Small intestine (tissue), 7 donors: ENCODE data around the gene CCT8L2. TPM values are rescaled to one million over a fixed set of nuclear protein-coding genes. Genes with fewer than 3 reads are reported as not detected.
"Not testable (repeated sequence)": the region's sequence is repeated elsewhere in the genome, so short reads cannot be mapped to it uniquely, and the experiment has no call there.

ENCODE experiments used
- DNase-seq, 2 donors: peaks; one replicate each; pipeline versions ENCODE4 v3.0.0 to v3.0.0-alpha.2; 2013
- FAIRE-seq: peaks from 2 replicates; lab custom pipeline; 2012; peaks lifted over from hg19 to GRCh38; lab: Jason Lieb, UNC
- H3K27ac ChIP-seq, 3 donors: one replicate each; pipeline ENCODE4 v1.5.1; 2013; ENCODE audit warnings: low read length in 2 of 3, mild to moderate bottlenecking in 2 of 3, control low read depth in 1 of 3, inconsistent platforms in 1 of 3, low read depth in 1 of 3, moderate library complexity in 1 of 3
- H3K27me3 ChIP-seq, 3 donors: one replicate each; pipeline ENCODE4 v1.6.1; 2013; ENCODE audit warnings: low read length in 3 of 3, inconsistent platforms in 1 of 3; ENCODE audit not compliant: control insufficient read depth in 3 of 3, insufficient read depth in 3 of 3
- H3K36me3 ChIP-seq, 3 donors: one replicate each; pipeline ENCODE4 v1.6.1; 2013; ENCODE audit warnings: low read length in 3 of 3, inconsistent platforms in 1 of 3, low read depth in 1 of 3, mild to moderate bottlenecking in 1 of 3, moderate library complexity in 1 of 3; ENCODE audit not compliant: control insufficient read depth in 3 of 3, insufficient read depth in 2 of 3
- H3K4me1 ChIP-seq, 3 donors: one replicate each; pipeline ENCODE4 v1.6.1; 2013; ENCODE audit warnings: low read length in 2 of 3, inconsistent platforms in 1 of 3, low read depth in 1 of 3, mild to moderate bottlenecking in 1 of 3, moderate library complexity in 1 of 3; ENCODE audit not compliant: control insufficient read depth in 3 of 3, insufficient read depth in 2 of 3
- H3K4me3 ChIP-seq, 3 donors: one replicate each; pipeline ENCODE4 v1.5.1; 2013; ENCODE audit warnings: low read length in 3 of 3, control low read depth in 1 of 3, inconsistent platforms in 1 of 3, low read depth in 1 of 3, mild to moderate bottlenecking in 1 of 3, moderate library complexity in 1 of 3
- H3K9me3 ChIP-seq, 2 donors: one replicate each; pipeline ENCODE4 v1.6.1; 2013; ENCODE audit warnings: low read depth in 1 of 2, low read length in 1 of 2; ENCODE audit not compliant: control insufficient read depth in 2 of 2, insufficient read depth in 1 of 2
- WGBS, 3 donors: extraction: QIAGEN DNeasy Blood & Tissue Kit; methylation state at CpG; one replicate each; pipeline ENCODE4 v1.1.7; 2013; 5-methylcytosine and 5-hydroxymethylcytosine counted together
- polyA plus RNA-seq, 4 donors: library from polyadenylated mRNA; stranded (reverse) in 3 of 4; unstranded in 1 of 4; fragments of 200-250 nt in 3 of 4; fragments of 120-200 nt in 1 of 4; gene quantifications; one replicate each; pipeline versions ENCODE4 v1.2.1 to v1.2.3, GENCODE V29; 2013
- donor health status: healthy with polysubstance abuse.
- donor health status: control.
- donor health status: control.
- donor health status: Bipolar disorder and iron deficiency.
- donor health status: healthy.

The CCT8L2 gene
- polyA plus RNA-seq, 4 donors, result not detected

DNA sequence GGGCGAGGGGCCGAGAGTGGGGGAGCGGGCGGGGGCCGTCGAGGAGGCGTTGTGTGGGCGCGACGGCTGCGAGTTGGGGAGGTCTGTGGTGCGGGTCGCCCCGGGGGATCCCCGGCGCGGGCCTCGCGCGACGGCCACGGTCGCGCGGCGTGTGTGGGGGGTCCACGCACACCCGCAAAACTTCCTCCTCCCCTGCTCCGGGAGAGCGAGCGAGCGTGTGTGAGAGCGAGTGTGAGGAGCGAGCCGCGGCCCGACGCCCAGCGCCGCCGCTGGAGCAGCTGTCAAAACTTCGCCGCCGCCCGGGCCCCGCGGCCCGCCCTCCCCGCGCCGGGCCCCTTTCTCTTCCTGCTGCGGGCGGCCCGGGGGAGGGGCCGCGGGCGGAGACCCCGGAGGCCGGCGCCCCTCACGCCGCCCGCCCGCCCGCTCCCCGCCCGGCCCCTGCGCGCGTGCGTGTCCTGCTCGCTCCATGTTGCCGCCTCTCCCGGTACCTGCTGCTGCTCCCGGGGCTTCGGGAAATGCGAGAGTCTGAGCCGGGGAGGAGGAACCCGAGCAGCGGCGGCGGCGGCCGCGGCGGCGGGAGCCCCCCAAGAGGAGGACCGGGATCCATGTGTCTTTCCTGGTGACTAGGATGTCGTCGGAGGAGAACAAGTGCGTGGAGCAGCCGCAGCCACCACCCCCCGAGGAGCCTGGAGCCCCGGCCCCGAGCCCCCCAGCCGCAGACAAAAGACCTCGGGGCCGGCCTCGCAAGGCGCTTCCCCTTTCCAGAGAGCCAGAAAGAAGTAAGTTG is 9.0 kb upstream of the CCT8L2 start:
- 3 to 26% (median 23%) methylated on average over 37 to 100 of the region's 100 CpGs for WGBS, 3 donors
- FAIRE-seq (no peak), DNase-seq (peak in 1 of 2 donors; percentile 16)
- Histone ChIP-seq H3K36me3 (no peaks in the 10 kb centered on the region), H3K27ac (peak overlapping the region in 1 of 3 donors; percentile 65), H3K27me3 (peaks cover 0 to 10% (median 5%) of the 10 kb centered on the region in 3 donors), H3K9me3 (peaks cover 0 to 2% of the 10 kb centered on the region in 2 donors), H3K4me3 (no peak overlapping the region), H3K4me1 (no peaks in the 10 kb centered on the region)

DNA sequence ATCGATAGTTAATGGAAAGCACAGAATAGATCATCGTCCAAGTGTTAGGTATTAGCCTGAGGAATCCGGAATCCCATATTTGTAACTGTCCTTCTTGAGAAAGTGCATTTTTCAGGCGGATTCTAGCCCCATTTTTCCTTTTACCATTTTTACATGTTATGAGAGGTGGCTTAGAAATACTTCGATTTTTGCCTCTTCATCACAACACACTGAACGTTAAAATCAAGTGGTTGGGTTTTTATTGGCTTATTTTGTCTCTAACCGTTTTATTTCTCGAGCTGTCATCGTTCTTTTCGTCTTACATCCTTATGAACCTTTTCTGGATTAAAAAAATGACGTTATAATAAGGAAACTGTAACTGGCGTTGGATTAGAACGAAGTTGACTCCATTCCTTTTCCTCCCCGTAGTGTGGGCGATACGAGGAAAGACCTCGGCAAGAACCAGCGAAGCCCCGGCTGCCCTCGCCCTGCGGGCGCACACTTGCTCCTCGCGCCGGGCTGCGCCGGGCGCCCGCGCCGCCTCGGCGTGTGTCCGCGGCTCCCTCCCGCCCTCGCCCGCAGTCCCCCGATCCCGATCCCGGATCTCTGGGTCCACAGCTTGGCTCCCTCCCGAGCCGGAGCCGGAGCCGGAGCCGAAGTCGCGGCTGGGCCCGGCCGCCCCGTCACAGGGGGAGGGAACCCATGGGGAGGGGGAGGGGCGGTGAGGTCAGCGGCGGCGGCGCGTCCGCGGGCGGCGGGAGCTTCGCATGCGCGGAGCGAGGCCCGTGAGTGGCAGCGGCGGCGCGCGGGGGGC is 8.2 kb upstream of the CCT8L2 start:
- peak in 1 of 2 donors; percentile 13 for DNase-seq
- 6 to 29% (median 21%) methylated on average over 41 to 71 of the region's 71 CpGs for WGBS, 3 donors

DNA sequence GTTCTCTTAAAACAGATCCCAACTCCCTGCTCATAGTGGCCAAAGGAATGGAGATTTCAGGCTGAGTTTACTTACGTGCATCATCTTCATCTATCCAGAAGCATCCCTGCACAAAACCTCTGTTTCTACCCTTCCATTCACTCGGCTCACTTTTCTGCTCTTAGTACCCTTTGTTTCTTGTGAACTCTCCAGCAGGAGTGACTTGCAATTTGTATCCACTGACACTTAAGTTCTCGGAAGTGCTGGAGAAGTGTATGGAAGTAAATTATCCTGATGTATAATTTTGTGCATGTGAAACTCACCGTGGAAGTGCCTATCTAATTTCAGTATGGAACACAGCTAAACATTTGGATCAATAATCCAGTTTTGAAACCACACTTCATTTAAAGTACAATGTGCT is 7.0 kb upstream of the CCT8L2 start:
- H3K27ac ChIP-seq, H3K9me3 ChIP-seq, FAIRE-seq, H3K4me3 ChIP-seq, H3K36me3 ChIP-seq, DNase-seq, H3K27me3 ChIP-seq, H3K4me1 ChIP-seq: not testable (repeated sequence)
- WGBS, 3 donors, result 36 to 45% (median 39%) methylated on average over 4 of the region's 4 CpGs

More for the DNA sequence above, 8.2 kb upstream of the CCT8L2 start:
- H3K27me3 ChIP-seq, H3K36me3 ChIP-seq, FAIRE-seq, H3K27ac ChIP-seq, H3K9me3 ChIP-seq, H3K4me1 ChIP-seq, H3K4me3 ChIP-seq: not testable (repeated sequence)

DNA sequence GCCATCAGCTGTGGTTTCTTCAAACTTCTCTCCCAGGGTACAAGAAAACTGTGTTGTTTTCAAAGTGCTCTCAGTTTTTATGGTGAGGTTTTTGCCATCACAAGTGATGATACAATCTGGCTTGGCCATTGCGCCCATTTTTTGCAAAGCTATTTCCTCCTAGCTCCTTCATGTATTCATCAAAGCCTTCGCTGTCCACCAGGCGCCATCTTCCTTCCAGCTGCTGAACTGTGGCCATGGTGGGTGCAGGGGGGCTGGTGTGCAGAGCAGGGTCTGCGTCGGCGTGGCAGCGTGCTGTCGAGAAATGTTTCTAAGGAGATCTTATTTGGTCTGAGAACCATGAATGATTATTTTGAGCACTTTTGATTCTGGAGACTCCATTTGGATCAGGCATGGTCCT is 2.6 kb upstream of the CCT8L2 start:
- H3K36me3 ChIP-seq, DNase-seq, H3K4me3 ChIP-seq, FAIRE-seq, H3K9me3 ChIP-seq, H3K27ac ChIP-seq, H3K4me1 ChIP-seq, H3K27me3 ChIP-seq: not testable (repeated sequence)
- WGBS, 3 donors, result 77 to 93% (median 83%) methylated on average over 8 of the region's 8 CpGs

DNA sequence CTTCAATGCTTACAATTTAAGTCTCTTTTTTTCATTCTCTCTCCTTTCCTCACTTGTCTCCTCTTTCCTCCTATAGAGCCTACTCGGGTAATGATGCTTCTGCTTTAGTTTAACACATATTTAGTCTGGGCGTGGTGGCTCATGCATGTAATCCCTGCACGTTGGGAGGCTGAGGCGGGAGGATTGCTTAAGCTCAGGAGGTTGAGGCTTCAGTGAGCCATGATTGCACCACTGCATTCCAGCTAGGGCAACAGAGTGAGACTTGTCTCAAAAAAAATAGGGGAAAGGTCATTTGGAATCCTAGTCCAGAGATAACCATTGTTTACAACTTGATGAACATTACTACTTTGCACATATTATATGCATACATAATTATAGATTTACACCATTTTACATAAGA is 1.4 kb upstream of the CCT8L2 start:
- DNase-seq (no peak), FAIRE-seq (no peak)
- Histone ChIP-seq H3K4me3 (no peak overlapping the region), H3K4me1 (no peaks in the 10 kb centered on the region), H3K27ac (no peak overlapping the region), H3K9me3 (peaks cover 0 to 2% of the 10 kb centered on the region in 2 donors), H3K36me3 (no peaks in the 10 kb centered on the region), H3K27me3 (no peaks in the 10 kb centered on the region)
- WGBS, 3 donors, result 77 to 89% (median 85%) methylated on average over 4 of the region's 4 CpGs

DNA sequence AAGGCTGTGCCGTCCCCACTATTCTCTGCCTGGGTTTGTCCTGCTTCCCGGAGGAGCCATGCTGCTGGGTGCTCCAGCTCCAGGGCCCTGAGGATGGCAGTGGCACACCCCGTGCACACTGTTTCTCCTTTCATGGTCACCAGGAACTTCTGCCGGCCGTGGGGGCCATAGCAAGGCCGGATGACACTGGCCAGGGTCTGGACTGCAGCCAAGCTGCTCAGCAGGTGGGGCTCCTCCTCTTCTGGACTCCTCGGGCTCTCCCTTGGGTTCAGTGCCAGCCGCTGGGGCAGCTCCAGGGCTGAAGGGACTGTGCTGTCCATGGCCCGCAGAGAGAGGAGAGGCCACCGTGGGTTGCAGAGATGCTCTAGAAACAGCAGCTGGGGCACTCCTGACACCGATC is 379 bp downstream of the CCT8L2 start:
- H3K27ac ChIP-seq, H3K4me3 ChIP-seq, DNase-seq, FAIRE-seq, H3K36me3 ChIP-seq, H3K4me1 ChIP-seq, H3K9me3 ChIP-seq, H3K27me3 ChIP-seq: not testable (repeated sequence)
- 83 to 89% (median 87%) methylated on average over 11 of the region's 11 CpGs for WGBS, 3 donors

DNA sequence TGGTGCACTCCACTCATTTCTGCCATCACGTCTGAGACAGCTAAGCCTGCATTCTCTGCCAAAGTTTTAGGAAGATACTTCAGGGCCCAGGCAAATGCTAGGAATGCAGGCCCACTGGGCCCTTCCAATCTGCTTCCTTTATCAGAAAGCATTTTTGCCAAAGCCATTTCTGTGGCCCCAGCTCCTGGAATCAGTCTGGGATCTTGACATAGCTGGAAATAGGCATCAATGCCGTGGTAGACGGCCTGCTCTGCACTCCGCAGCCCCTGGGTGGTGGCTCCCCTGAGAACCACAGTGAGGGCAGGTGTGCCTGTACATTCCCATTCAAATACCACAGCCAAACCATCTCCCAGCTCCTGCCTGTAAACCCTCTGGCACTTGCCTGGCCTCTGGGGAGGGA is 1.5 kb downstream of the CCT8L2 start:
- H3K4me3 ChIP-seq, FAIRE-seq: not testable (repeated sequence)

DNA sequence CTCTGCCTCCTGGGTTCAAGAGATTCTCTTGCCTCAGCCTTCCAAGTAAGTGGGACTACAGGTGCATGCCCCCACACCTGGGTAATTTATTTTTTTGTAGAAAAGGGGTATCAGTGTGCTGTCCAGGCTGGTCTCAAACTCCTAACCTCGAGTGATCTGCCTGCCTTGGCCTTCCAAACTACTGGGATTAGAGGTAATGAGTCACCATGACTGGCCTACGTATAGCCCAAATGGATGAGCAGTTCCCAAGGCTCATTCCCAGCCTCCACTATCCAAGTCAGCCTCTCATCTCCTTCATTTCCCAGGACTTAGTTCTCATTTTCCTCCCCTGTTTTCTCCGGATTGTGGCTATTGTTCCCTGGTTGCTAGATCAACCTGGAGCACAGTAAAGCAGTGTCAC is 5.6 kb downstream of the CCT8L2 start:
- FAIRE-seq (no peak), DNase-seq (no peak)
- H3K4me1 ChIP-seq, result no peaks in the 10 kb centered on the region
- no peaks in the 10 kb centered on the region for H3K27me3 ChIP-seq
- no peaks in the 10 kb centered on the region for H3K36me3 ChIP-seq
- no peak overlapping the region for H3K4me3 ChIP-seq
- H3K9me3 ChIP-seq, result peaks cover 2 to 3% of the 10 kb centered on the region in 2 donors
- no peak overlapping the region for H3K27ac ChIP-seq
- whole genome bisulfite sequencing, 3 donors, result 56 to 68% (median 57%) methylated on average over 3 of the region's 3 CpGs

More for the DNA sequence above, 1.5 kb downstream of the CCT8L2 start:
- 85 to 87% (median 87%) methylated on average over 4 of the region's 4 CpGs for WGBS, 3 donors
- H3K27ac ChIP-seq, DNase-seq, H3K36me3 ChIP-seq, H3K27me3 ChIP-seq, H3K9me3 ChIP-seq, H3K4me1 ChIP-seq: not testable (repeated sequence)
